ENCODE data around the gene GINS3. TPM values are rescaled to one million over a fixed set of nuclear protein-coding genes. Genes with fewer than 3 reads are reported as not detected.

GINS3 gene
- total and polyA plus RNA-seq, 4 donors: 0.76 to 5.9 (median 1.2) TPM

- H3K4me3 ChIP-seq (ENCODE audit: low read depth in 1 of 3, low read length in 3 of 3): no peak overlapping the region
- DNase-seq (ENCODE audit: low spot score): no peak
- H3K9ac ChIP-seq (ENCODE audit: low read depth in 1 of 2, low read length in 2 of 2): no peak overlapping the region
- no peak overlapping the region for H3K27ac ChIP-seq (ENCODE audit: low read depth in 1 of 2, low read length in 2 of 2)
- peaks cover 0 to 4% (median 0%) of the 10 kb centered on the region in 4 donors for H3K4me1 ChIP-seq (ENCODE audit: control insufficient read depth in 4 of 4, insufficient read depth in 4 of 4, low read length in 3 of 4)
- H3K9me3 ChIP-seq (ENCODE audit: control insufficient read depth in 4 of 4, low read length in 3 of 4): no peaks in the 10 kb centered on the region
- TF ChIP-seq ATF3 (IDR thresholded peaks at IDR 0.05) (no peak), YY1 (IDR thresholded peaks at IDR 0.05) (no peak), NR2F2 (IDR thresholded peaks at IDR 0.05) (no peak), SP1 (IDR thresholded peaks at IDR 0.05) (no peak), HNF4G (IDR thresholded peaks at IDR 0.05) (no peak), MAX (IDR thresholded peaks at IDR 0.05) (no peak), EGR1 (IDR thresholded peaks at IDR 0.05; ENCODE audit: low read depth in 2 of 2) (no peak), TAF1 (conservative IDR thresholded peaks at IDR 0.05) (no peak)
- no peaks in the 10 kb centered on the region for H3K36me3 ChIP-seq (ENCODE audit: control insufficient read depth in 4 of 4, insufficient read depth in 3 of 4, low read depth in 1 of 4, low read length in 3 of 4)
- H3K27me3 ChIP-seq (ENCODE audit: control insufficient read depth in 4 of 4, insufficient read depth in 4 of 4, low read length in 3 of 4): no peaks in the 10 kb centered on the region
- 78% methylated on average over 4 of the region's 4 CpGs for WGBS
Observed at GRCh38 chr16:58418601-58419000, 26.3 kb downstream of the GINS3 start.

- Histone ChIP-seq H3K4me3 (ENCODE audit: low read depth in 1 of 3, low read length in 3 of 3) (no peak overlapping the region), H3K4me1 (ENCODE audit: control insufficient read depth in 4 of 4, insufficient read depth in 4 of 4, low read length in 3 of 4) (peaks cover 0 to 4% (median 0%) of the 10 kb centered on the region in 4 donors), H3K27me3 (ENCODE audit: control insufficient read depth in 4 of 4, insufficient read depth in 4 of 4, low read length in 3 of 4) (no peaks in the 10 kb centered on the region), H3K27ac (ENCODE audit: low read depth in 1 of 2, low read length in 2 of 2) (no peak overlapping the region), H3K9me3 (ENCODE audit: control insufficient read depth in 4 of 4, low read length in 3 of 4) (no peaks in the 10 kb centered on the region), H3K36me3 (ENCODE audit: control insufficient read depth in 4 of 4, insufficient read depth in 3 of 4, low read depth in 1 of 4, low read length in 3 of 4) (no peaks in the 10 kb centered on the region), H3K9ac (ENCODE audit: low read depth in 1 of 2, low read length in 2 of 2) (no peak overlapping the region)
- DNase-seq (ENCODE audit: low spot score): no peak
- no peak for TF ChIP-seq FOXA2 (IDR thresholded peaks at IDR 0.05)
- TF ChIP-seq REST (IDR thresholded peaks at IDR 0.05): no peak
- no peak for TF ChIP-seq FOXA1 (IDR thresholded peaks at IDR 0.05)
- TF ChIP-seq ZBTB33 (IDR thresholded peaks at IDR 0.05): no peak
- no peak for TF ChIP-seq RAD21 (IDR thresholded peaks at IDR 0.05)
- no peak for TF ChIP-seq HNF4A (conservative IDR thresholded peaks at IDR 0.05)
- TF ChIP-seq CTCF (IDR thresholded peaks at IDR 0.05; ENCODE audit: low read depth, low read length, missing input control): no peak
- TF ChIP-seq EGR1 (IDR thresholded peaks at IDR 0.05; ENCODE audit: low read depth in 2 of 2): no peak
- no peak for TF ChIP-seq SP1 (IDR thresholded peaks at IDR 0.05)
- TF ChIP-seq NR2F2 (IDR thresholded peaks at IDR 0.05): no peak
- TF ChIP-seq HNF4G (IDR thresholded peaks at IDR 0.05): no peak
- 80% methylated on average over 15 of the region's 15 CpGs for WGBS
Observed at GRCh38 chr16:58419241-58419990, 27.1 kb downstream of the GINS3 start.
